Activated gamma-delta T cell (primary cell): ENCODE results near the gene CXCL12.

ENCODE experiments used
- DNase-seq: peaks from one replicate; lab custom pipeline; 2025; lab: John Stamatoyannopoulos, UW

Gene CXCL12

GRCh38 chr10:44385696-44386441, 972 bp upstream of the CXCL12 start:
- DNase-seq, result no peak

- no peak for DNase-seq
Observed at GRCh38 chr10:44384601-44385025, 284 bp downstream of the CXCL12 start.

GRCh38 chr10:44383749-44384600, 922 bp downstream of the CXCL12 start:
- DNase-seq, result no peak

GRCh38 chr10:44382981-44383748, 1.7 kb downstream of the CXCL12 start:
- DNase-seq, result no peak

GRCh38 chr10:44382131-44382858, 2.6 kb downstream of the CXCL12 start:
- no peak for DNase-seq

- DNase-seq, result no peak
Observed at GRCh38 chr10:44380829-44381600, 3.9 kb downstream of the CXCL12 start.

- DNase-seq, result no peak
Observed at GRCh38 chr10:44379907-44380306, 5.0 kb downstream of the CXCL12 start.

GRCh38 chr10:44378626-44379025, 6.3 kb downstream of the CXCL12 start:
- no peak for DNase-seq

GRCh38 chr10:44377651-44378310, 7.1 kb downstream of the CXCL12 start:
- DNase-seq, result no peak

GRCh38 chr10:44376472-44377099, 8.3 kb downstream of the CXCL12 start:
- DNase-seq, result no peak

- DNase-seq, result no peak
Observed at GRCh38 chr10:44374155-44374554, 10.7 kb downstream of the CXCL12 start.

GRCh38 chr10:44373341-44373995, 11.4 kb downstream of the CXCL12 start:
- DNase-seq, result no peak

GRCh38 chr10:44372181-44372580, 12.7 kb downstream of the CXCL12 start:
- DNase-seq, result no peak

GRCh38 chr10:44370731-44371248, 14.1 kb downstream of the CXCL12 start:
- no peak for DNase-seq

- DNase-seq, result no peak
Observed at GRCh38 chr10:44369854-44370253, 15.0 kb downstream of the CXCL12 start.

- DNase-seq, result no peak
Observed at GRCh38 chr10:44369296-44369695, 15.6 kb downstream of the CXCL12 start.

GRCh38 chr10:44368637-44369036, 16.3 kb downstream of the CXCL12 start:
- DNase-seq, result no peak

- DNase-seq, result no peak
Observed at GRCh38 chr10:44366941-44367630, 17.8 kb downstream of the CXCL12 start.
